HK-2 (cell line): ENCODE measurements around the gene CIZ1.
"Not testable (repeated sequence)": the region's sequence is repeated elsewhere in the genome, so short reads cannot be mapped to it uniquely, and the experiment has no call there.

Source experiments
- DNase-seq: peaks from one replicate; pipeline ENCODE4 v3.0.0-alpha.2; 2018; ENCODE audit not compliant: unreplicated experiment

Gene CIZ1, protein sequence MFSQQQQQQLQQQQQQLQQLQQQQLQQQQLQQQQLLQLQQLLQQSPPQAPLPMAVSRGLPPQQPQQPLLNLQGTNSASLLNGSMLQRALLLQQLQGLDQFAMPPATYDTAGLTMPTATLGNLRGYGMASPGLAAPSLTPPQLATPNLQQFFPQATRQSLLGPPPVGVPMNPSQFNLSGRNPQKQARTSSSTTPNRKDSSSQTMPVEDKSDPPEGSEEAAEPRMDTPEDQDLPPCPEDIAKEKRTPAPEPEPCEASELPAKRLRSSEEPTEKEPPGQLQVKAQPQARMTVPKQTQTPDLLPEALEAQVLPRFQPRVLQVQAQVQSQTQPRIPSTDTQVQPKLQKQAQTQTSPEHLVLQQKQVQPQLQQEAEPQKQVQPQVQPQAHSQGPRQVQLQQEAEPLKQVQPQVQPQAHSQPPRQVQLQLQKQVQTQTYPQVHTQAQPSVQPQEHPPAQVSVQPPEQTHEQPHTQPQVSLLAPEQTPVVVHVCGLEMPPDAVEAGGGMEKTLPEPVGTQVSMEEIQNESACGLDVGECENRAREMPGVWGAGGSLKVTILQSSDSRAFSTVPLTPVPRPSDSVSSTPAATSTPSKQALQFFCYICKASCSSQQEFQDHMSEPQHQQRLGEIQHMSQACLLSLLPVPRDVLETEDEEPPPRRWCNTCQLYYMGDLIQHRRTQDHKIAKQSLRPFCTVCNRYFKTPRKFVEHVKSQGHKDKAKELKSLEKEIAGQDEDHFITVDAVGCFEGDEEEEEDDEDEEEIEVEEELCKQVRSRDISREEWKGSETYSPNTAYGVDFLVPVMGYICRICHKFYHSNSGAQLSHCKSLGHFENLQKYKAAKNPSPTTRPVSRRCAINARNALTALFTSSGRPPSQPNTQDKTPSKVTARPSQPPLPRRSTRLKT

DNA sequence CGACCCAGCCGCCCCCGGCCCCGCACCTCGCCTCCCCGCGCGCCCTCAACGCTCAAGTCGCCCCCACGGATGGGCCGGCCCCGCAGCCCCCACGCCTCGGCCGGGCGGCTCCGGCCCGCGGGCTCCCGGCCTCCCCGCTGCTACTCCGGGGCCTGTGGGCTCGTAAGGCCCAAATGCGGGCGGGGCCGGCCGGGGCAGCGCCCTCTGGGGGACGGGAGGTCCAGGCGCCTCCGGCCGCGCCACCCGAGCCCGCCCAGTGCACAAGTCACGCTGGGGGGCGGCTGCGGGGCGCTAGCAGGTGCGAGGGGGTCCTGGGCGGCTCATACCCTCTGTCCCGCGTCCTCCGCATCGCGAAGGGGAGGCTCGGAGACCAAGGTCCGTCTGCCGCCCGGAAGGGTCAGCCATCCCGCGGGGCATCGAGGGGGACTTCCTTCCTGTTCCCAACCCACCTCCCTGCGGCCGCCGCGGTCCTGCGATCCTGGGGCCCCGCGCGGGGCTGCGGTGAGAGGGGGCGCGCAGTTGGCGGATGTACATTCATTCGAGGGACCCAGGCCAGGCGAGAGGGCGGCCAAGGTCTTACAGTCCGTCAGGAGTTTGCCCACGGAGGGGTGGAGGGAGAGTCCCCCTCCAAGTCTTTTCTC is at the start of gene CIZ1:
TSS of gene CIZ1 (minus strand) at position 167 of the 641 bp plus-strand sequence. CDS start 715 bp downstream, outside the sequence.
- peak; percentile 78 for DNase-seq

DNA sequence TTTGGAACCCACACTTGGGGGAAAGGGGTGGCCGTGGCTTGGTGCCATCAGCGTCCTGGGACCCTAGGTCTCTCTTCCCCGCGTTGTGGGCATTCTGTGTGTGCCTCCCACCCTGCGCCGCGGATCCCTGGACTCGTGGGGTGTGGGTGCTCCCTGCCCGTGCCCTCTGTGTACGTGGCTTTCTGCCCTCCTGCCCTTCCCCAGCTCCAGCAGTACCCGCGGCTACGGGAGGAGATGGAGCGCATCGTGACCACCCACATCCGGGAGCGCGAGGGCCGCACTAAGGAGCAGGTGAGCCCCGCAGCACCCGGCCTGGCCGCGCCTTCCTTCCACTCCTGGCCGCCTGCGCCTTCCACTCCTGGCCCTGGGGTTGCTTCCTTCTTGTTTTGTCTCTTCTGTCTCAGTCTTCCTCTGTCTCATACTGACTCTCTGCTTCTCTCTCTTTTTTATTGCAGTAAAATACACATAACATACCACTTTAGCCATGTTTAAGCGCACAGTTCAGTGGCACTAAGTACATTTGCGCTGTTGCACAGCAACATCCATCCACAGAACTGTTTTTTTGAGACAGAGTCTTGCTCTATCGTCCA is 42.5 kb upstream of the CIZ1 start:
- DNase-seq: no peak

DNA sequence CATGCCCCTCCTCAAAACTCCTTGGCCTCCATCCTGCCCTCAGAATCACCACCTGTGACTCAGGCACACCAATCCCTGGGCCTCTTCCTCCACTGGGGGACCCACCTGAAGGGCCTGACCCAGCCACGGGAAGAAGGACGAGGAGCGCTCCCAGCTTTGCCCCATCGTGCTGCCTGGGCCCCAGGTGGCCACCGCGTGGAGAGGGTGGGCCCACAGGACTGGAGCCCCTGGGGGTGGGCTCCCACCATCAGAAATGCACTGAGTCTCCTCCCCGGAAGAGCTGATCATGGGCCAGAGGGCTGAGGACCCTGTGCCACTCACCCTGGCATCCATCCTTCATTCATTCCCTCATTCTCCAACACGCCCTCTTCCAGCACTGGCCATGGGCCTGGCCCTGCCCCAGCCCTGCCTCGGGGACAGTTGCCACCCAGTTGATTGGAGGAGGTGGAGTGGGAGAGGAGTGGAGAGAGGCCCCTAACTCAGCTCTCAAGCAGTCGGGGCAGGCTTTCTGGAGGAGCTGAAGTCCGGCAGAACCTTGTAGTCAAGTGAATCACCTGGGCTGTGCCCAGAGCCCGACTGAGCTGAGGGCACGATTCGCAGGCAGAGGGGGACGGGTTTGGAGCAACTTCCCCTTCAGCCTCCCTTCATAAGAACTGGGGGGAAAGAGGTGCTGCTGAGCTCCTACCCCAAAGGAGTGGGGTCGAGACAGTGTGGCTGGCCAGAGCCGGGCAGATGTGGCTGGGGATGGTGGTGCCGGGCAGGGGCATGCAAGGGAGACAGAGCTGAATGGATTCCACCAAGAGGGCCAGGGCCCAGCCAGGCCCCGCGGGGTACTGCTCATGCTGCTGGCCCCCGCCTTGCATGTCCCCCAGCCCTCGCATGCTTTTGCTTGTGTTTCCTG is 41.4 kb upstream of the CIZ1 start:
- DNase-seq: no peak

DNA sequence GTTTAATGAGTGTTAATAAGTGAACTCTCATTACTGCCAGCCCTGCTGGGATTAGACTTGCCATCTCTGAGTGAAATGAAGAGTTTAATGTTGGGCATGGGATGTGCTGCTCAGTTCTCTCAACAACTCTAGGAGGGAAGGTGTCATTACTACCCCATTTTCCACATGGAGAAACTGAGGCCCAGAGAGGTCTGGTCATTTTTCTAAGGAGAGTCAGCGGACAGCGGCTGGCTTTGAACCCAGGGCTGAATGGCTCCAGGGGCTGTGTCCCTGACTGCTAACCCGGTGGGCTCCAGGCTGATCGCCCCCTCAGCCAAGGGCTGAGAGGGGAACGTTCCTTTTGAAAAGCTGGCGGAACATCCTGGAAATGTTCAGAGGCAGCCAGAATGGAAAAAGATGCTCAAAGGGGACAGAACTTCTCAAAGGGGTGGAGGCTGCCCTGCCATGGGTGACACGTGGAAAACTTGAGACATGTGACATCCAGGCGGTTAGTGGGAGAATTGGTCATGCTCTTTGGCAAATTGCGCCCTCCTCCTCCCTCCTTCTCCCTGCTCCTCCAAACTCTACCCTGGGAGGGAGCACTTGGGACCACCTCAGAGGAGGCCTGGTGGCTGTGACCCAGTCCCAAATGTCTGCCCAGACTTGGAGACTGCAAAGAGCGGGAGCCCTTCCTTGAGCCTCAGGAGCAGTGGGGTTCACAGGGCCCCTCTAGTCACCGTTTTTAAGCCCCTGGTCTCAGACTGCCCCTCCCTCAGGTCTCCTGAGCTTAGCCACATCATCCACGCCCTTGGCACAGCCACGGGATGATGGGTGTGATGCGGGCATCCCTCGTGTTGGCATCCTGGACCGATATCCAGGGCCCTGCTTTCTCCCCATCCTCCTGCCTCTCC is 40.5 kb upstream of the CIZ1 start:
- no peak for DNase-seq

DNA sequence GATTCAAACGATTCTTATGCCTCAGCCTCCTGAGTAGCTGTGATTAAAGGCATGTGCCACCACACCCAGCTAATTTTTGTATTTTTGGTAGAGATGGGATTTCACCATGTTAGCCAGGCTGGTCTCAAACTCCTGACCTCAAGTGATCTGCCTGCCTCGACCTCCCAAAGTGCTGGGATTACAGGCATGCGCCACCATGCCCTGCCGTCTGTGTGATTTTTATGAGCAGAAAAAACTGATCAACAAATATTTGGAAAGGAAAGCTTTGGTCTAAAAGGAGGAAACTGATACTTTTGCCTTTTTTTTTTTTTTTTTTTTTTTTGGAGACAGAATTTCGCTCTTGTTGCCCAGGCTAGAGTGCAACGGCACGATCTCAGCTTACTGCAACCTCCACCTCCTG is 39.5 kb upstream of the CIZ1 start:
- DNase-seq: not testable (repeated sequence)

DNA sequence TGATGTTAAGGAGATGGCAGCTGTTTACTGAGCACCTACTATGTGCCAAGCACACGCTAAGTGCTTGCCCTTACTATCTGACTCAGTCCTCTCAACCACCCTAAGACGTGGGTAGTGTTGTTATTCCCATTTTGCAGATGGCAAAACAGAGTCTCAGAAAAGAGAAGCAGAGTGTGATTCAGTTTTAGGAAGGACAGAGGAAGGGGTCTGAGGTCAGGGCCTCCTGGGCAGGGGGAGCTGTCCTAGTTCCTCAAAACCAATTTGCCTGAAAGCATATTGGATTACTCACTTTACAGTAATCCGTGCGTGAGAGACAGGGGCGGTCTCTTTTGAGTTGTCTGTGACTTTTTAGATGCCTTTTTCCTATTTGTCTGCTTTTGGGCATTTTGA is 35.0 kb upstream of the CIZ1 start:
- DNase-seq: no peak

DNA sequence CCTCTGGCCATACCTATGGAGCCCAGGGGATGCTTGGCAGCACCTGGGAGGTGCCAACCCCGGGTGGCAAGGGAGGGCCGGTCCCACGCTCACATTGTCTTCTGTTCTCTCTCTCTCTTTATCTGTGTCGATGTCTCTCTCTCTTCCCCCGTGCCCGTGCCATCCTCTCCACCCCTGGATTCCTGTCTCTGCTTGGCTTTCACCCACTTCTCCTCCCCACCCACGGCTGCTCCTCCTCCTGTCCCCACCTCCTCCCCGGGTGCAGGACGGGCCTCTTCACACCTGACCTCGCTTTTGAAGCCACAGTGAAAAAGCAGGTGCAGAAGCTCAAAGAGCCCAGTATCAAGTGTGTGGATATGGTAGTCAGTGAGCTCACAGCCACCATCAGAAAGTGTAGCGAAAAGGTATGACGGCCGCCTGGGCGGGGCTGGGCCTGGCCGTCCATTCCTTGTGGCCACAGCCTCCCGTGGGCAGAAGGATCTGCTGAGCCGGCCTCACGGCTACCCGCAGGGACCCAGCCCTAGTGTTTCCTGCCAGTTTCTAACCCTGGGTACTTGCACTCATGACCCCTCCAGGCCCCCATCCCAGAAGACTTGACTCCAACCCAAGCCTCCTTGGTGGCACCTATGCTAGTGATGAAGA is 34.5 kb upstream of the CIZ1 start:
- no peak for DNase-seq

DNA sequence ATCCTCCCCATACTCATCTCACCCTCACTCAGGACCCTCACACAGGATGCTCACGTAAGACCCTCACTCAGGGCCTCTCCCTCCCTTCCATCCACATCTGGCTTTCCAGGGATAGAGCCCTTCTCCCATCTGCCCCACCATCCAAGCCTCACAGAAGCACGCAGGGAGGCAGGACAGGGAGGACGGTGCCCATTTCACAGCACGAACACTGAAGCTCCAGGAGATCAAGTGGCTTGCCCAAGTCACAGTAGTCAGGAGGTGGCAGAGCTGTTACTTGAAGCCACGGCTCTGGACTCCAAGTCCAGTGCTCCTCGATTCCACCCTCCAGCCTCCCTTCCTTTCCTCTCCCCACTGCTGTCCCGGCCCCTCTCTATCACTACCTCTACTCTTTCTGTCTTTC is 33.5 kb upstream of the CIZ1 start:
- no peak for DNase-seq

DNA sequence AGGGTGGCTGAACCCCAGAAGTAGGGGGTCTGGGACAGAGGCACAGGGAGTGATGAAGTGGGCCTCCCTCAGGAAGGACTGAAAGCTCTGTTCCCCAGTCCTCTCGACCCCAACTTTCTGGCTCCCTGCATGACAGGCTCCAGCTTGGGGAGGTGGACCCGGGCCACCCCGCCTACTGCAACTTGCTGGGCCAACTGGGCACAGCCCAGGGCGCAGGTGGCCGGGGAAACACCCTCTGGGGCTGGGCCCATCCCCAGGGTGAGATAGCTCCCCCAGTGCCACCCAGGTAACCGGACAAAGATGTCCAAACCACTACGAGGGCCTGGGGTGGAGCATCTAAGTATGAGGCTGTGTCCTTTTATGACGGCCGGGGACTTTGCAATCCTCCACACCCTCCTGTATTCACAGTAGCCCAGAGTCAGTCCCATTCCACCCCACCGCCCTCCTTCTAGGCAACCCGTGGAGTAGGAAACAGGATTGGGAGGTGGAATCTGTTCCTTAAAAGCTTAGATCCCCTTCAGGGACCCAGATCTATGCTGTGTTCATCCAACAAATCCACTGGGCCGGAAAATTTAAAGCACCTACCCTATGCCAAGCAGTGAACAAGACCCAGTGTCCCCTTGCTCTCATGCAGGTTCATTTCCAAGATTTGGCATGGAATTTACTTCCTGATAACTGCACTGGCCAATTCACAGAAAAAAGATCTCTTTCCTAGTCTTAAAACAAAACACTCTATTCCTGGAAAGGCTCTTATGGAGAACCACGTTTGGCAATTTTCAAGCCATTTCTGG is 31.7 kb upstream of the CIZ1 start:
- DNase-seq: no peak

DNA sequence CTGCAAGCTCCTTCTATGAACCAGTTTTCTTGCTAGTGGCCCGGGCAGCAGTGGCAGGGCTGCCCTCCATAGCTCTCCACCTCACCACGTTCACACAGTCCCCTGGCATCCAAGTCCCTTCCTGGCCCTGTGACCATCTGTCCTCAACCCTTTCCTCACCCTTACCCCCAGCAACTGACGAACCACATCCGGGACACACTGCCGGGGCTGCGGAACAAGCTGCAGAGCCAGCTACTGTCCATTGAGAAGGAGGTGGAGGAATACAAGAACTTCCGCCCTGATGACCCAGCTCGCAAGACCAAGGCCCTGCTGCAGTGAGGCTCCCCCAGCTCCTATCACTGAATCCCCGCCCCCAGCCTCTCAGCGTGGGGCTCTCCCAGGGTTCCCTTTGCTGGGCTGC is 30.7 kb upstream of the CIZ1 start:
- no peak for DNase-seq

DNA sequence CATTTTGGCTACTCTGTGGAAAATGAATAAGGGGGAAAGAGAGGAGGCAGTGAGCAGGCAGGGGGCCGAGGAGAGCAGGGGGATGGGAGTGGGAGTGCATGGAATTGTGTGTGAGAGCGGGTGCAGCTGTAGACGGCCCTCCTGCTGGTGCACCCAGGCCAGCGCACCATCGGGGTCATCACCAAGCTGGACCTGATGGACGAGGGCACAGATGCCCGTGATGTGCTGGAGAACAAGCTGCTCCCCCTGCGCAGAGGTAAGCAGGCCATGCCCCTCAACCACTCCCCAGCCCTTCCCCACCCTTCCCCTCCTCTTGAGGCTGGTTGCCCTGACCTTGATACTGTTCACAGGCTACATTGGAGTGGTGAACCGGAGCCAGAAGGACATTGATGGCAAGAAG is 28.5 kb upstream of the CIZ1 start:
- no peak for DNase-seq

DNA sequence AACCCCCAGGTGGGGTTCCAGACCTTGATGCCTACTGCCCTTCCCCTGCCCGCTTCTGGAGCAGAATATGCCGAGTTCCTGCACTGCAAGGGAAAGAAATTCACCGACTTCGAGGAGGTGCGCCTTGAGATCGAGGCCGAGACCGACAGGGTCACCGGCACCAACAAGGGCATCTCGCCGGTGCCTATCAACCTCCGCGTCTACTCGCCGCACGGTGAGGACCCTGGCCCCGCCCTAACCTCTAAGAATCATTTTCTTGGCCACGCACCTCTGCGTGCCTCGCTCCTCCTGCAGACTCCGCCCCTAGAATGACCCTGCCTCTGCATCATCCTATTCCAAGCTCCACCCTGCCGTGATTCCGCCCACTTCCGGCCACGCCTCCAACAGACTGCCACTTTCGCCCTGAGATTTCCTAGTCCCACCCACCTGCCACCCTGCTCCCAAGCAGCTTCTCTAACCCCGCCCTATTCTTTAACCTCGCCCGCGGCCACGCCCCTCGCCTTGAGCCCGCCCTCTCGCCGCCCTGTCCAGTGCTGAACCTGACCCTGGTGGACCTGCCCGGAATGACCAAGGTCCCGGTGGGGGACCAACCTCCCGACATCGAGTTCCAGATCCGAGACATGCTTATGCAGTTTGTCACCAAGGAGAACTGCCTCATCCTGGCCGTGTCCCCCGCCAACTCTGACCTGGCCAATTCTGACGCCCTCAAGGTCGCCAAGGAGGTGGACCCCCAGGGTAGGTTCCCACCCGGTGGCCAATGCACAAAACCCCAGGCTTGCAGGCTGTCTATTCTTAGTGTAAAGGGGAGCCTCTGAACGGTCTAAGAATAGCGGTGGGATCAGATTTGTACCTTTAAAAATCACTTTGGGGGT is 27.4 kb upstream of the CIZ1 start:
- no peak for DNase-seq

DNA sequence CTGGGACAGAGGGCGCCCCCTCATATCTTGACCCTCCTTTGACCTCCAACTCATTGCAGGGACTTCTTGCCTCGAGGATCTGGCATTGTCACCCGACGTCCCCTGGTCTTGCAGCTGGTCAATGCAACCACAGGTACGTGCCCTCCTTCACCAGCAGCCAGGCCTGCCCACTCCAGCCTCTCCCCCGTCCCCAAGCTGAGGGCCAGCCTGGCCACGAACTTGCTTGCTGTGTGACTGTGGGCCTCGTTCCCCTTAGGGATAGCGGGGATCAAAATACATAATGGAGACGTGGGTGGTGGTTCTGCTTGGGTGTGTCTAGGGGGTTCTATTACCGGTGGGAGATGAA is 26.8 kb upstream of the CIZ1 start:
- DNase-seq: no peak

DNA sequence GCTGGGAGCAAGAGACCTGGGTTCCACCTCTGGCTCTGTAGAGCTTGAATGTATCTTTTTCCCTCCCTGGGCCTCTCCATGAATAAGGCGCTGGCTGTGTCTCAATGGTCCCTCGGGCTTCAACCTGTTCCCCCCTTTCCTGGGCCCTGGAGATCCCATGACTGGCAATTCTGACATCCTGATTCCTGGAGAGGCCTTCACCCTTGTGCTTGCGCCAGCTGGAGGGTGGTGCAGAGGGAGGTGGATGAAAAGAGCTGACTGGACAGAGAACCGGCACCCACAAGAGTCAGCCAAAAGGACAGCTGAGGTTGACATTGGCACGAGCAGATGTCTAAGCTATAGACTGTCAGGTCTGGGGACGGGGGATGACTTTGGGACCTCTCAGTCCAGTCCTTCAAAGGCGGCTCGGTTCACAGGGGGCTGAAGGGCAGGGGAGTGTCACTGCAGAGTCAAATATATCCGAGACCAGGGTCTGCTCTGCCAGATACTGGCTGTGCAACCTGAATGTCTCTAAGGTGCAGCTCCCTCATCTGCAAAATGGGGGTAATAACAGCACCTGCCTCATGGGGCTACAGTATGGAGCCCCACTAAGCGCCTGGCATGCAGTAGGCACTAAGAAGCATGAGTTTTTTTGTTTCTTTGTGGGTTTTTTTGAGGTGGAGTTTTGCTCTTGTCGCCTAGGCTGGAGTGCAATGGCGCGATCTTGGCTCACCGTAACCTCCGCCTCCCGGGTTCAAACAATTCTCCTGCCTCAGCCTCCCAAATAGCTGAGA is 25.6 kb upstream of the CIZ1 start:
- DNase-seq: no peak

DNA sequence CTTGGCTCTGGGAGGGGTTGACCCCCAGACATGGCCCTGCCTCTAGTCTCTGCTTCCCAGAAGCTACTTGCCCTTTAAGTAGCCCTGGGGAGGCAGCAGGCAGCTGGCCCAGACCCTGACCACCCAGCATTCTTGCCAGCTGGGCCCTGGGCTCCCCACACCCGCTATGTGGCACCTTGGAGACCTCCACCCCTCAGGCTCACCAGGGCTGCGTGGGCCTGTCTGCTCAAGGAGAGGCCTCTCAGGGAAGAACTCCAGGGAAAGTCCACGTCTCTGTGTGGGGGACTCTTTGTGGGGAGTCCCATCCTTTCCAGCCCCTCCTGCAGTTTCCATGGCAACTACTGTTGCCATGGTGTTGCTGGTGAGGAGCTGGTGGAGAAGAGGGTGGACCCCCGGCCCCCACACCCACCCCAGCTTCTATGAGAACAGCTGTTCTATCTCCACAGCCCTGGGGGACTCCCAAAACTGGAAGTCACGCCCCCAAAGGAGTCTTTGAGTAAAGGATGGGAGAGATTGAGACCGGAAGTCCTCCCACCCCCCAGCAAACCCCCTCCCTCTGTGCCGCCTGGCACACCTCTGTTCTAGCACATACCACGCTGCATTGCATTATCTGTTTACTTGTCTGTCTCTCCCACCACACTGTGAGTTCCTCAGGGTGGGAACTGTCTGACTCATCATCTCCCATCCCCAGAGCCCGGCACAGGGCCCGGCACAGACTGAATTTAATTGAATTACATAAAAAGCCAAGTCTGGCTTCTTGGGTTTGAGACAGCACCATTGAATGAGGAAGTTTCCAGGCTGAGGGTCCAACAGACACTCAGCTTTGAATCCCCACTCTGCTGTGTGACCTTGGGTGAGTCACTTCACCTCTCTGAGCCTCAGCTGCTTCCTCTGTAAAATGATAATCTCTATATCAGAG is 24.4 kb upstream of the CIZ1 start:
- no peak for DNase-seq
